ENCODE data around the gene PANK4. TPM values are rescaled to one million over a fixed set of nuclear protein-coding genes. Genes with fewer than 3 reads are reported as not detected.

Gene PANK4
- total and polyA plus RNA-seq, 12 donors: 13.8 to 50.2 (median 28.4) TPM

DNA sequence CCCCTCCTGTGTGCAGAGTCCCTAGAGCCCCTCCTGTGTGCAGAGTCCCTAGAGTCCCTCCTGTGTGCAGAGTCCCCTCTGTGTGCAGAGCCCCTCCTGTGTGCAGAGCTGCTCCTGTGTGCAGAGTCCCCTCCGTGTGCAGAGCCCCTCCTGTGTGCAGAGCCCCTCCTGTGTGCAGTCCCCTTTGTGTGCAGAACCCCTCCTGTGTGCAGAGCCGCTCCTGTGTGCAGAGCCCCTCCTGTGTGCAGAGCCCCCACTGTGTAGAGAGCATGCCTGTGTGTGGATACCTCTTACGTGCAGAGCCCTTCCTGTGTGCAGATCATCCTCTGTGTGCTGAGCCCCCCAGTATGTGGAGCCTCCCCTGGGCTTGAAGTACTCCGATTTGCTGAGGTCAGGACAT, 12.0 kb upstream of the PANK4 start:
- Histone ChIP-seq H3K4me1 (replicated peaks in 1 of 2) (no peaks in the 10 kb centered on the region), H3K36me3 (replicated peaks in 1 of 2) (no peaks in the 10 kb centered on the region), H3K4me3 (no peak overlapping the region), H3K27me3 (peaks cover 11% of the 10 kb centered on the region), H3K27ac (no peak overlapping the region), H3K9me3 (replicated peaks in 1 of 3) (no peaks in the 10 kb centered on the region)
- WGBS, 4 donors: 89 to 95% (median 91%) methylated on average over 3 to 4 of the region's 4 CpGs
- intact Hi-C loops (cut with DNase I): no loop called here
- no peak for DNase-seq
- no peak for TF ChIP-seq POLR2A (IDR thresholded peaks at IDR 0.05)
- TF ChIP-seq, protein P1, sequence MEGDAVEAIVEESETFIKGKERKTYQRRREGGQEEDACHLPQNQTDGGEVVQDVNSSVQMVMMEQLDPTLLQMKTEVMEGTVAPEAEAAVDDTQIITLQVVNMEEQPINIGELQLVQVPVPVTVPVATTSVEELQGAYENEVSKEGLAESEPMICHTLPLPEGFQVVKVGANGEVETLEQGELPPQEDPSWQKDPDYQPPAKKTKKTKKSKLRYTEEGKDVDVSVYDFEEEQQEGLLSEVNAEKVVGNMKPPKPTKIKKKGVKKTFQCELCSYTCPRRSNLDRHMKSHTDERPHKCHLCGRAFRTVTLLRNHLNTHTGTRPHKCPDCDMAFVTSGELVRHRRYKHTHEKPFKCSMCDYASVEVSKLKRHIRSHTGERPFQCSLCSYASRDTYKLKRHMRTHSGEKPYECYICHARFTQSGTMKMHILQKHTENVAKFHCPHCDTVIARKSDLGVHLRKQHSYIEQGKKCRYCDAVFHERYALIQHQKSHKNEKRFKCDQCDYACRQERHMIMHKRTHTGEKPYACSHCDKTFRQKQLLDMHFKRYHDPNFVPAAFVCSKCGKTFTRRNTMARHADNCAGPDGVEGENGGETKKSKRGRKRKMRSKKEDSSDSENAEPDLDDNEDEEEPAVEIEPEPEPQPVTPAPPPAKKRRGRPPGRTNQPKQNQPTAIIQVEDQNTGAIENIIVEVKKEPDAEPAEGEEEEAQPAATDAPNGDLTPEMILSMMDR (IDR thresholded peaks at IDR 0.05): no peak

DNA sequence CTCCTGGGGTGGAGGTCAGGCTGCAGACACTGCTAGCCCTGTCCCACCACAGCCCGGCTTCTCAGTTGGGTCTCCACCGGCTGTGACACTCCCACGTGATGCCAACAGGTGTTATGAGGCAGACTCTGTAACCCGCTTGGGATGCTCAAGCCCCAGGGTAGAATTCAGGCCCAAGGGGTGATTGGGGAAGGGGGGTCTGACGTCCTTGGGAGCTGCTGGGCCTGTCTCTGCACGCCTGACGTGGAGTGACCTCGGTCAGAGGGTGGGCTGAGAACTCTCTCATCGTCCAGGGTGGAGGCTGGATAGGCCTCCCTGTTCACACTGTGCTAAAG, 11.4 kb upstream of the PANK4 start:
- Histone ChIP-seq H3K4me1 (replicated peaks in 1 of 2) (no peaks in the 10 kb centered on the region), H3K36me3 (replicated peaks in 1 of 2) (no peaks in the 10 kb centered on the region), H3K27me3 (peaks cover 15% of the 10 kb centered on the region), H3K9me3 (replicated peaks in 1 of 3) (no peaks in the 10 kb centered on the region), H3K27ac (no peak overlapping the region), H3K4me3 (no peak overlapping the region)
- intact Hi-C loops (cut with DNase I): no loop called here
- no peak for TF ChIP-seq POLR2A (IDR thresholded peaks at IDR 0.05)
- TF ChIP-seq, protein P1 (IDR thresholded peaks at IDR 0.05): no peak
- DNase-seq: no peak
- WGBS, 4 donors: 66 to 100% (median 81%) methylated on average over 2 to 9 of the region's 9 CpGs

DNA sequence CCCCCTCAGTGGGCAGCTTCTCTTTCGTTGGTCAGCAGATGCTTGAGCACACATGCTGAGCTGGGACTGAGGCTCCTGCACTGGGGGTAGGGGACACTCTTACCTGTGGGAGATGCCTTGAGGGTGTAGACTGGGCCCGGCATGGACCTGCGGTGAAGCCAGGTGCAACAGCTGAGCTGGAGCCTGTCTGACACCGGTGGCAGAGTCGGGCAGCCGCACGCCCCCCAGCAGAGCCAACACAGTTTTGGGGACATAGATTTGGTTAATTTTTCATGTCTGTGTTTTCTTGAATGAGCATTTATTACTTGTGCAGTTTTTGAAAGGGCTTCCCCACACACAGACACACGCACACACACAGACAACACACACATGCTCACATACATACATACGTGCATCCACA, 9.6 kb upstream of the PANK4 start:
- Histone ChIP-seq H3K27ac (no peak overlapping the region), H3K4me1 (replicated peaks in 1 of 2) (peaks cover 0 to under 1% of the 10 kb centered on the region in 2 donors), H3K27me3 (peaks cover 32% of the 10 kb centered on the region), H3K4me3 (no peak overlapping the region), H3K36me3 (replicated peaks in 1 of 2) (no peaks in the 10 kb centered on the region), H3K9me3 (replicated peaks in 1 of 3) (no peaks in the 10 kb centered on the region)
- TF ChIP-seq POLR2A (IDR thresholded peaks at IDR 0.05): no peak
- TF ChIP-seq, protein P1 (IDR thresholded peaks at IDR 0.05): no peak
- 83 to 90% (median 86%) methylated on average over 7 to 9 of the region's 9 CpGs for WGBS, 4 donors
- intact Hi-C loops (cut with DNase I): no loop called here
- no peak for DNase-seq

DNA sequence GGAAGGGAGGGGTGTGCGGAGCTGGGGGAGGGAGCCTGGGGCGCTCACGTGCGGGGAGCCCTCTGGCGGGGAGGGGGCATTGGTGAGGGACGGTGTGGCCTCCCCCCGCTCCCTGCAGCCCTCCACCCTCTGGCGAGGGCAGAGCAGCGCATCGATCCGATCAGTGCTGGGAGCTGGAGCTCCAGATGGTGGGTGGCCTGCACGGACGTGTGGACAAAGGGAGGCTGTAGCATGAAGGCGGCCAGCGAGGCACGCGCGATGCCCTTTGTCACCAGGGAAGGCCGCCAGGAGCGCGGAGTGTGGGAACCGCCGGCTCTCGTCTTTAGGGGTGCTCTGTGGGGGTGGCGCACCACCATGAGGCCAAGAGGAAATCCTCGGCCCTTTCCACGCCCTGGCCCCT, 9.1 kb upstream of the PANK4 start:
- 58 to 70% (median 63%) methylated on average over 13 to 27 of the region's 27 CpGs for WGBS, 4 donors
- H3K4me3 ChIP-seq: no peak overlapping the region
- H3K36me3 ChIP-seq (replicated peaks in 1 of 2): no peaks in the 10 kb centered on the region
- TF ChIP-seq, protein P1 (IDR thresholded peaks at IDR 0.05): no peak
- no peak for TF ChIP-seq POLR2A (IDR thresholded peaks at IDR 0.05)
- no peak for DNase-seq
- H3K4me1 ChIP-seq (replicated peaks in 1 of 2): peaks cover 0 to 6% of the 10 kb centered on the region in 2 donors
- no peak overlapping the region for H3K27ac ChIP-seq
- H3K27me3 ChIP-seq: peaks cover 34% of the 10 kb centered on the region
- intact Hi-C loops (cut with DNase I): no loop called here
- no peaks in the 10 kb centered on the region for H3K9me3 ChIP-seq (replicated peaks in 1 of 3)
